Retina (tissue), 1 donor: ENCODE results near the gene DACT3.
A peak's percentile ranks its signal among the peaks of the same experiment; 100 is the strongest.

ENCODE experiments used
- DNase-seq: peaks from one replicate; pipeline ENCODE4 v3.0.0-alpha.2; 2016

DACT3 gene

GRCh38 chr19:46609511-46610412, 51.2 kb downstream of the DACT3 start:
- no peak for DNase-seq

- no peak for DNase-seq
These were observed 52.2 kb downstream of the DACT3 start for GRCh38 chr19:46608581-46609345.

GRCh38 chr19:46608178-46608577, 52.8 kb downstream of the DACT3 start:
- DNase-seq: no peak

GRCh38 chr19:46607448-46607841, 53.5 kb downstream of the DACT3 start:
- no peak for DNase-seq

- no peak for DNase-seq
These were observed 54.1 kb downstream of the DACT3 start for GRCh38 chr19:46606681-46607447.

GRCh38 chr19:46606019-46606418, 55.0 kb downstream of the DACT3 start:
- DNase-seq: no peak

GRCh38 chr19:46605356-46605821, 55.6 kb downstream of the DACT3 start:
- DNase-seq: no peak

DNA sequence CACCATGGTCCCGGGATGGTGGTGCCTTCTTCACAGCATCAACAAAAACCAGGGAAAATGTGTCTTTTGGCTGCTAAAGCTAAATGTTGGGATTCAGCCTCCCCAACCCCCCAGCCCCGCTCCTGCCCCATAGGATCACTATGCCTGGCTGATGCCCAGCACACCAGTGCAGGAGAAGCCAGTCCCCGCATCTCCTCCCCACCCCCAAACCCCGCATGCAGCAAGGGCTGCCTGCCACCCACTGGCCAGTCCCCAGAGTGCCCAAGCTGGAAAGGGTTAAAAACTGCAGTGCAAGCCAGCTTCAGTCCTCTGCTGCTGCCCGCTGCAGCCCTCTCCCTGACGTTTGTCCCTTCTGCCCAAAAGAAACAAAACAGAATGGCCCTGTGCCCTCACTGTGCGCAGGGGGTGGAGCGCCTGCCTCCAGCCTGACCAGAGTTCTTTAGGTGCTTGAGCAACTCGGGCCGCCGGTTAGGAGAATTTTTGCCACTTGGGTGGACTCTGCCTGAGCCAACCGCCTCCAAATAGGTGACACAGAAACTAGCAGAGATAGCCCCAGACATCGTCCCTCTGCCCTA, 56.1 kb downstream of the DACT3 start:
- no peak for DNase-seq

GRCh38 chr19:46603752-46604231, 57.2 kb downstream of the DACT3 start:
- DNase-seq: no peak

- DNase-seq: no peak
These were observed 57.8 kb downstream of the DACT3 start for GRCh38 chr19:46603195-46603637.

DNA sequence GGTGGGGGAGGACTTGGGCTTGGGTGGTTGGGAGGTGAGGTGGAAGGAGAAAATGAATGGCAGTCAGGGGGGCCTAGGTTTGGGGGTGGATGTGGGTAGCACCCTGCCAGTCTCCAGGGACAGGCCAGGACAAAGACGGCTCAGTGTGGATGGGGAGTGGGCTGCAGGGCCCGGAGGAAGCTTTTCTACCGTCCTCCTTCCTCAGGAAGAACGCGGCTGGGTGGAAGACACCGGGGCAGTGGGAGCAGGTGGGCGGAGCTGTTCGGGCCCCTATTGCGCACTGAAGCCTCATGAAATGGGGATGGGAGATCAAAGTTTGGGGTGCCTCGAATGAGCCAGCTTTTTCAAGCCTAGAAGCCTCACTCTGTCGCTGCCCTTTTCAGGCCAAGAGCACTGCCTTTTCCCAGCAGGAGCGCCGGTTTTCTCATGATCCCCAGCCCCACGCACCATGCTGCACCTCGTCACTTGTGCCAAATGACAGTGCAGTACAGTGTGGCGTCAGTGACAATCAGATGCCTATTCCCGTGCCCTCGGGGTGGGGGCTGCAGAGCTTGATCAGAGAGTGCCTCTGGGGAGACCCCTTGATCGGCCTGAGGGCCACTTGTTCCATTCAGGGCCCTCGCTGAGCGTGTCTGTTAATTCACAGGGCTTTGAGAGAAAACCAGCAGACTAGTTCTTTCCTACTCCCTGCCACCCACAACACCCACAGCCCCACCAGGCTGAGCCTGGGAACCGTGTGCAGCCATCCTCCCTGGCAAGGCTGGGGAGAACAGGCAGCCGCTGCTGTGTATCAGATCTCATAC, 58.4 kb downstream of the DACT3 start:
- peak; percentile 53 for DNase-seq

DNA sequence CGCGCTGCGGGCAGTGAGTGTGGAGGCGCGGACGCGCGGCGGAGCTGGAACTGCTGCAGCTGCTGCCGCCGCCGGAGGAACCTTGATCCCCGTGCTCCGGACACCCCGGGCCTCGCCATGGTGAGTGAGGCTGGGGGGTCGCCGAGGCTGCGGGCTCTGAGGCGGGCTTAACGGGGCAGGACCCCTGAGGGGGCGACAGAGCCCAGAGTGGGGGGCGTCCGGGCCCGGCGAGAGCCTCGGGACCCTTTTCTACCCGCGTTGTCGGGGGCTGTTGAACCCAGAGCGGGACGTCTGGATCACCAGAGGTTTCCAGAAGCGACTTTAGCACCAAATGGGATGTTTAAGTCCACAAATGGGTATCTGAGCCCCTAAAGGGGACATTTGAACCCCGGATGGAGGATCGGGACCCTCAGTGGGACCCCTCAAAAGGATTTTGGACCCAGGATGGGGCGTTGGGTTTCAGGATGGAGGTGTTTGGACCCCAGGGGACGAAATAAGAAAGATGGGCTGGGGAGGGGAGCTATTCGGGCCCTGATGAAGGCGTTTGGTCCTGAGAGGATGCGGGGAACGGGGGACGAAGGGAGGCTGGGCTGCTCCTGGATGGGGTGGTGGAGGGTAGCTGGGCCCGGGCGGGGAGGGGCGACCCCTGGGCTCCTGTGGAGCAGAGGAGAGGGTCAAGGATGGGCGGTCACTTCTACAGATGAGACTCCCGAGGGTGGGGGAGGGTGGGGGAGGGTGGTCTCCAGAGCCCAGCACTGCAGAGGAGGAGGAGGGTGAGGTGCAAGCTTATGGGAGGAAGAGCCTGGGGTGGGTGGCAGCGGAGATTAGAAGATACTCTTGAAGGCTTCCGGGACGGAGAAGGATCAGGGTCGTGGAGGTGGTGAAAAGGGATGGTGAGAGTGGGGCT, 59.4 kb downstream of the DACT3 start, which contains the start of gene CALM3:
TSS of gene CALM3 (plus strand) at position 13 of the 907 bp plus-strand sequence. CDS start at position 118, 105 bp downstream.
- DNase-seq: no peak

DNA sequence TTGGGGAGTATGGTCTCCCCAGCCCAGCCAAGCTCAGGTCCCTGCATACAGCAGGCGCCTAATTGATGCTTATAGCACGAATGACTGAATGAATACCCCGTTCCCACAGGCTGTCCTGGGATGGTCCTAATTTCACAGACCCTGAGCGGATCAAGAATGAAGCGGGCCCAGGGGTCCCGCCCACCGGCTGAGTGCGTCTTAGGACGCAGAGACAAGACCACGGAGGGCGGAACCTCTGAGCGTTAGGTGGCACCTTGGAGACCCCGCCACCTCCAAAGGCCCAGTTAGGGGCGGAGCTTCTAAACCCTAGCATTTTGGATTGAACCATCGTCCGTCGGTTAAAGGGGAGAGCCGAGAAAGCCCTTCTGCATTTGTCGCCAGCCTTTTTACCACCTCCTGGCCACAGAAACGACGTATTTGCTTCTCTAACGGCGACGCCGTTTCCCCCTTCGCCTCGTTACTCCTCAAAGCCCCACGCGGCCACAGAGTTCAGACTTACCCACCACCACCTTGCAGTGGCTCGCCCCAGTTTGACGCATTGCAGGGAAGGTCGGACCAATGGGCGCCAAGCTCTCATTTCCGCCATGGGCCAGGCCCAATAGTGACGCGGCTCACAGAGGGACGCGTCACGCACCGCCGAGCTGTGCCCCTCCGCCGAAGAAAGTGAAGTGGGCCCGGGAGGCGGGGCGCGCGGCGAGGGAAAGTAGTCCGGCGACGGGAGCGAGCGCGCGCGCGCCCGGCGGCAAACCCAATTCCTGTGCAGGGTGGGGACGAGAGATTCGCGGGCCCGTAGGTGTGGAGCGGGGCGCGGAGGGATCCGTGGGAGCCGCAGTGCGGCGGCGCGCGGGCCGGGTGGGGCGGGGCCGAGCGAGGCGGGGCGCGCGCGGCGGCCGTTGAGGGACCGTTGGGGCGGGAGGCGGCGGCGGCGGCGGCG, 60.3 kb downstream of the DACT3 start:
- DNase-seq: peak; percentile 100

DNA sequence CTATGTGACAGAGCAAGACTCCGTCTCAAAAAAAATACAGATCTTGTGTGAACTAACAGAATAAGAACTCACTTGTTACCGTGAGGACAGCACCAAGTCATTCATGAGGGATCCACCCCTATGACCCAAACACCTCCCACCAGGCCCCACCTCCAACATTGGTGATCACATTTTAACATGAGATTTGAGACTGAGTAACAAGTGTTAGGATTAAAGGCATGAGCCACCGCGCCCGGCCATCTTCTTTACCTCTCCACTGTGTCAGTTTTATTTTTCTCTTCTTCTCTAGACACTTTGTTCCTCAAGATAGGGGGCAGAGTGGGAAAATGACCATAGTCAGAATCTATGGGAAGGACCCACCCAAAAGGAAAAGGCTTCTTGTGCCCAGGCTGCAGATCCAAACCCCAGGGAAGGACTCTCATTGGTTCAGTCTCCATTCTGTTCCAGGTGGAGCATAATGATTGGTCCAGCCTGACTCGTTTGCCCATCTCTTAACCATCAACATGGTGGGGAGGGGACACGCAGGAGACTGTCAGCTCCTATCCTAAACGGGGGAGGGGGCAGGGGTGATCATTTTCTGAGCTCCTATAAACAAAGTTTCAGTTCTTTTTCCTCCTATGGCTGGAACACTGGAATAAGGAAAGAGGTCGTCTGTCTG, 61.1 kb downstream of the DACT3 start:
- DNase-seq: no peak

- DNase-seq: no peak
These were observed 62.5 kb downstream of the DACT3 start for GRCh38 chr19:46598372-46598917.
